ENCODE results near the gene KLF9. TPM values are rescaled to one million over a fixed set of nuclear protein-coding genes. Genes with fewer than 3 reads are reported as not detected.

KLF9 gene
- total and polyA plus RNA-seq, 9 of the 15 experiments (the other 6 are each of a cell fraction or from before 2014, with no cell fraction given), result 3.3 to 11.9 (median 6.9) TPM

- no peak for TF ChIP-seq PRPF4 (IDR thresholded peaks at IDR 0.05; ENCODE audit: insufficient read depth, low read depth, low read length, poor library complexity, severe bottlenecking)
- no peak for TF ChIP-seq ZNF408 (CRISPR knock-in tag; IDR thresholded peaks at IDR 0.05; ENCODE audit: low read depth)
- TF ChIP-seq ZBED1 (IDR thresholded peaks at IDR 0.05), result no peak
- TF ChIP-seq HEY1 (CRISPR knock-in tag; IDR thresholded peaks at IDR 0.05; ENCODE audit: borderline replicate concordance), result no peak
- no peak for TF ChIP-seq ZNF197 (CRISPR knock-in tag; IDR thresholded peaks at IDR 0.05; ENCODE audit: low read depth)
- TF ChIP-seq, protein P1, sequence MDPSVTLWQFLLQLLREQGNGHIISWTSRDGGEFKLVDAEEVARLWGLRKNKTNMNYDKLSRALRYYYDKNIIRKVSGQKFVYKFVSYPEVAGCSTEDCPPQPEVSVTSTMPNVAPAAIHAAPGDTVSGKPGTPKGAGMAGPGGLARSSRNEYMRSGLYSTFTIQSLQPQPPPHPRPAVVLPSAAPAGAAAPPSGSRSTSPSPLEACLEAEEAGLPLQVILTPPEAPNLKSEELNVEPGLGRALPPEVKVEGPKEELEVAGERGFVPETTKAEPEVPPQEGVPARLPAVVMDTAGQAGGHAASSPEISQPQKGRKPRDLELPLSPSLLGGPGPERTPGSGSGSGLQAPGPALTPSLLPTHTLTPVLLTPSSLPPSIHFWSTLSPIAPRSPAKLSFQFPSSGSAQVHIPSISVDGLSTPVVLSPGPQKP (CRISPR knock-in tag; IDR thresholded peaks at IDR 0.05), result no peak
- TF ChIP-seq ARID1B (IDR thresholded peaks at IDR 0.05), result peak; percentile 38; the same call in 1 of the 2 replicates
- no peak for TF ChIP-seq SAFB2 (IDR thresholded peaks at IDR 0.05; ENCODE audit: borderline replicate concordance, low read depth, low read length, severe bottlenecking)
- no peak for TF ChIP-seq MTA1 (IDR thresholded peaks at IDR 0.05; ENCODE audit: borderline replicate concordance)
- TF ChIP-seq HDAC8 (tag; IDR thresholded peaks at IDR 0.05), result no peak
- peak; percentile 39; the same call in 1 of the 2 replicates for TF ChIP-seq SMARCA4 (IDR thresholded peaks at IDR 0.05)
- no peak for TF ChIP-seq MYC (IDR thresholded peaks at IDR 0.05; ENCODE audit: low read depth, low read length)
- TF ChIP-seq MYC (CRISPR knock-in tag; IDR thresholded peaks at IDR 0.05; ENCODE audit: borderline replicate concordance, low read depth), result no peak
- peak; percentile 11 for TF ChIP-seq FOS (IDR thresholded peaks at IDR 0.05; ENCODE audit: extremely low read depth, insufficient read length)
- no peak for TF ChIP-seq ZNF583 (CRISPR knock-in tag; IDR thresholded peaks at IDR 0.05)
- TF ChIP-seq HNRNPUL1 (IDR thresholded peaks at IDR 0.05; ENCODE audit: low read length), result no peak
- TF ChIP-seq CC2D1A (IDR thresholded peaks at IDR 0.05), result no peak
- TF ChIP-seq NCOR1 (IDR thresholded peaks at IDR 0.05), result no peak
- TF ChIP-seq TAF1 (IDR thresholded peaks at IDR 0.05; ENCODE audit: control insufficient read depth, extremely low read depth, insufficient read depth, low read length, severe bottlenecking), result no peak
- TF ChIP-seq, protein P2, sequence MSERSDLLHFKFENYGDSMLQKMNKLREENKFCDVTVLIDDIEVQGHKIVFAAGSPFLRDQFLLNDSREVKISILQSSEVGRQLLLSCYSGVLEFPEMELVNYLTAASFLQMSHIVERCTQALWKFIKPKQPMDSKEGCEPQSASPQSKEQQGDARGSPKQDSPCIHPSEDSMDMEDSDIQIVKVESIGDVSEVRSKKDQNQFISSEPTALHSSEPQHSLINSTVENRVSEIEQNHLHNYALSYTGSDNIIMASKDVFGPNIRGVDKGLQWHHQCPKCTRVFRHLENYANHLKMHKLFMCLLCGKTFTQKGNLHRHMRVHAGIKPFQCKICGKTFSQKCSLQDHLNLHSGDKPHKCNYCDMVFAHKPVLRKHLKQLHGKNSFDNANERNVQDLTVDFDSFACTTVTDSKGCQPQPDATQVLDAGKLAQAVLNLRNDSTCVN (CRISPR knock-in tag; IDR thresholded peaks at IDR 0.05), result no peak
These were observed 30.4 kb upstream of the KLF9 start (continued) for GRCh38 chr9:70444904-70445303.
